T1000 (cell line): ENCODE results near the gene FOXN3.

Source experiments
- DNase-seq: peaks from one replicate; lab custom pipeline; 2025; ENCODE audit warnings: mixed read lengths; lab: John Stamatoyannopoulos, UW

Gene FOXN3

DNA sequence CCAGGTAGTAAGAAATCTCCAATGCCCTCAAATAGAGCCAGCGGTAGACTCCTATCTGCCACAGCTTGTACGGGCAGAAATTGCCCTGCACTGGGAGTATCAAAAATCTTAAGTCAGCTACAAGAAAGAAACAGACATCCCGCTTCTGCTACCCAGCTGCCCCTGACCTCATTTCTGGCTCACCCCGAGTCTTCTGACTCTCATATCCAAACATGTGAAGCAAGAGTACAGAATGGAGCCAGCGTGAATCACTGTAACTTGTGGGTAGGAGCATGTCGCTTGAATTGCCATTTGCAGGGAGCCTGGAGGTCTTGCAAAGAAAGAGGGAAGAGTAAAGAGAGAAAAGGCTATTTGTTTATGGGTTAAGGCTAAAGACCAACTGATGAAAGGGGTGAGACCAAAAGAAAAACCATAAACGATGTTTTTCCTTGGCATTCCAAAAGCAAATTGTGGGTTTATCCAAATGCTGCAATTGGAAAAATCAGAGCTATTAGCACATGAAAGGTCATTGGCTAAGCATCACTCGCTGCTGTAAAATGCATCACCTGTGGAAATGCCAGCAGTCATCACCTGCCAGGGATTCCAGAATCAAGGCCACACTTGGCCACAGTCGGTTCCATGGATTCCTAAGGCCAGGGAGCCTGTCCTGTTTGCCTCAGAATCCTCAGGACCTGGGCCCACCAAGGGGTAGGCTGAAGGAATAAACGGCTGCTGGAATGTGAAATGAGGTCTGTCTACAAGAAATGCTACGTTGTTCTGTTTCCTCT, 86.6 kb downstream of the FOXN3 start:
- DNase-seq = no peak

GRCh38 chr14:89327771-89328212, 89.2 kb downstream of the FOXN3 start:
- DNase-seq = no peak

DNA sequence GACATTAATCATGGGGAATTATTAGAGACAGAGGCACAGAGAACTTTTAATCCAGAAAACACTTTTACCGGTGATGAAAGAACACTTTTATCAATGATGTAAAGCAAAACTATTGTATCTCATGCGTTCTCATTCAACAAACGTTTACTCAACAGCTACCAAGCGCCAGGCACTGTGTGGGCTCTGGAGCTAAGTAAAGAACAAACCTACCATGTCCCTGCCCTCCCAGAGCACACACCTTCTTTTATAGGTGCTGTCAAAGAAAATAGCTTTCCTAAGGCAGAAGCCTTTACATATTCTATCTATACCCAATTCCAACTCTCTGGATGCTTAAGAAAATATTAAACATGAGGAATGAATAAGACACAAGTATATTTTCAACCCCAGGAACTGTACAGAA, 91.1 kb downstream of the FOXN3 start:
- no peak for DNase-seq

- no peak for DNase-seq
These were observed 91.6 kb downstream of the FOXN3 start for GRCh38 chr14:89325299-89325883.

DNA sequence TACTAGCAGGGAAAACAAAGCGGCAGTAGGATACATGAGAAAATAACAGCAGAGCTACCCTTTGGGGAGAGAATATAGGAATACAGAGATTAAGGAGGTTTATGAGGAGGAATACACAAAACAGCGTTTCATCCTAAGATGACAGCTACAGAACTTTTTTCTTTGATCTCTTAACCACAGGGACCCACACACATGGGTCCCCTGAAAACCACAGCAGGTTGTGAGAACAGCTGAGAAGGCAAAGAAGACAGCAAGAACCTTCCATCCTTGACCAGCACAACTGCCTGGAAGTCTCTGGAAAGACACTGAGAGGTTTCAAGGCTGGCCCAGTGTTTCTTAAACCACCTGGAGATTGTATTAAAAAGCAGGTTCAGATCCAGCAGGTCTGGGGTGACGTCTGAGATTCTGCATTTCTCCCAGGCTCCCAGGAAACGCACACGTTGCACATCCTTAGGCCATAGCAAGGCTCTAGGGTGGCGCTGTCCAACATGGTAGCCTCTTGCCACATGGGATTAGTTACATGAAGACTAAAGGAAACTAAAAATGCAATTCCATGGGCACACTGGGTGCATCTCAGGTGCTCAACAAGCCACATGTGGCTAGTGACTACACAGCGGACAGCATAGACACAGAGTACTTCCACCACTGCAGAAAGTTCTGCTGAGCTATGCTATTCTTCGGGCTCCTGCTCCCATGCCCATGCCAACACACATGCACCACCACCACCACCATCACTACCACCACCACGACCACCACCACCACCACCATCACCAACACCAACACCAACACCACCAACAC, 92.3 kb downstream of the FOXN3 start:
- DNase-seq = no peak

DNA sequence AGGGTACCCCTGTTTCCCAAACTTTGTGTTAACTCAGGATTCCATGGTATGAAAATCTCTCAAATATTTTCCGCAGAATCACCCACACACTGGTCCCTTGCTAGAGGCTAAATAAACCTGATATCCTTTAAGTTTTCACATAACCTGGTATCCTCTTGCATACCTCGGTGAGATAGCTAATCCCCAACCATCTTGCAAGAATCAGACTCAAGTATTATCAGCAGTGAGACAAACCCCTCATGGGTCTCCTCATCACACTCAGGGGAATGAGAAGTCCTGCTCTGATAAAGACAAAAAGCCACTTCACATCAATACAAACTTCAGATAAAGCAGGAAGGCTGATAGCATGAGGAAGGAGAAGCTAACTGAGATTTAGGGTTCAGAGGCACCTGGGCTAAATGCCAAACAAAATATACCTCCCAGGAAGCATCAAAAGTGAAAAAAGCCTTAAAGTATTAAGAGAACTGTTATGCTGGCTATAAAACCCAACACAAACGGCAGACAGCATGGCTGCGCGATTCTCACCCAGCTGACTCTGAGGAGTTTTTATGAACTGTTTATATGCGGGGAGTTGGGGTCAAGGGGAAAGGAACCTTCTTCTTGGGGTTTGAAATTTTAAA, 96.5 kb downstream of the FOXN3 start:
- DNase-seq = no peak

GRCh38 chr14:89319687-89320086, 97.3 kb downstream of the FOXN3 start:
- DNase-seq = no peak

GRCh38 chr14:89317051-89317691, 99.9 kb downstream of the FOXN3 start:
- DNase-seq = no peak

- DNase-seq = no peak
These were observed 101.3 kb downstream of the FOXN3 start for GRCh38 chr14:89315493-89316470.

DNA sequence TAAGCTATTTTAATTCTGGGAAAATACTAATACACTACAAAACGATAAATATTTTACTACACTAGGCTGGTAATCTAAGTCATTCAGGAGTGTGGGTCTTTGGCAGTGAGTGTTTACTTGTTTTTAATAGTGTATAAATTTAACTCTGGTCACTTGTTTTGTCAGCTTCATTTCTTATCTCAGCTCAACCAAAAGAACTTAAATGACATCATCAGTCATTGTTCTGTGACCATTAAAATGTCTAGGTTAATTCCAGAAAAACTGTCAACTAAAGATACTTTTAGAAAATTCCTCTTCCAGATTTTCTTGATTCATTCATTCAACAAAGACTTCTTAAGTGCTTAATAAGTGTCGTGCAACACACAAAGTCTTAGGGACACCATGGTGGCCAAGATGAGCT, 102.8 kb downstream of the FOXN3 start:
- DNase-seq = no peak

GRCh38 chr14:89312932-89313331, 104.1 kb downstream of the FOXN3 start:
- DNase-seq = no peak

GRCh38 chr14:89310211-89310610, 106.8 kb downstream of the FOXN3 start:
- DNase-seq = no peak

DNA sequence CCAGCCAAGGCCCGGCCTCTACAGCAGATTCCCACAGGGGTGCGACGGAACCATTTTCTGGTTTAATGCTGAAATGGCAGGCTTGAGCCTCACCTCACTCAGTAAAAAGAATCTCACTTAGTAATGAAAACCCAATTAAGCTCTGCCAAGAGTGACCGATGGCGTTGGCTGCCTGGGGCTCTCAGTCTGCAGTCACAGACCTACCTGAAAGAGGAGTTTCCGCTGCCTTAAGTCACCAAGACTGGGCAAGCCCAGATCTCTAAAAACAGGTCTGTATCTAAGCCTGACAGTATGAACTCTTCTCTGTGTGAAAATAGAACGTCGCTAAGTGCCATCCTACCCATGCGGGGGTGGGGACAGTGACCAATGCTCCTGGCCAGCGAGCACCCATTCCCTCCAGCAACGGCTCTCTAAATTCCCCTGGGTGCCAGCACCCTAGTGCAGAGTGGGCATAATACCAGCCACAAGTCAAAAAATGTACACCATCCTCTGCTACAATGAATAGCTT, 107.3 kb downstream of the FOXN3 start:
- DNase-seq = no peak

- no peak for DNase-seq
These were observed 108.6 kb downstream of the FOXN3 start for GRCh38 chr14:89308232-89308959.

DNA sequence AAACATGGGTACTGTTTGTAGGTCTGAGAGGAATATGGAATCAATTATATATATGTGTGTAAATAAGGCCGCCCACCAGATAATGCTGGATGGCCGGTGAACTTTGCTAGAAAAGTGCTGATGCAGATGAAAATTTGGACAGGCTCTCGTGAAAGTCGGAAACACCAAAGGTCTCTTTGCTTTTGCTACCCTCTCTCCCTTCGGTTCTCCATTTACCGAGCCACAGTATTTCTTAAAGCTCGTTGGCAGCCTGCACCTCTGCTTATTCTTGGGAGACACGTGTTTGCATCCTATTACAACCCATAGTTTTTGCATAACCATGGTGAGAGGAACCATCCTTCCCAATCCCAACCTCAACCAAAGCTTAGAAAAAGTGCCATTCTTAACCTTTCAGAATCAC, 109.6 kb downstream of the FOXN3 start:
- no peak for DNase-seq

DNA sequence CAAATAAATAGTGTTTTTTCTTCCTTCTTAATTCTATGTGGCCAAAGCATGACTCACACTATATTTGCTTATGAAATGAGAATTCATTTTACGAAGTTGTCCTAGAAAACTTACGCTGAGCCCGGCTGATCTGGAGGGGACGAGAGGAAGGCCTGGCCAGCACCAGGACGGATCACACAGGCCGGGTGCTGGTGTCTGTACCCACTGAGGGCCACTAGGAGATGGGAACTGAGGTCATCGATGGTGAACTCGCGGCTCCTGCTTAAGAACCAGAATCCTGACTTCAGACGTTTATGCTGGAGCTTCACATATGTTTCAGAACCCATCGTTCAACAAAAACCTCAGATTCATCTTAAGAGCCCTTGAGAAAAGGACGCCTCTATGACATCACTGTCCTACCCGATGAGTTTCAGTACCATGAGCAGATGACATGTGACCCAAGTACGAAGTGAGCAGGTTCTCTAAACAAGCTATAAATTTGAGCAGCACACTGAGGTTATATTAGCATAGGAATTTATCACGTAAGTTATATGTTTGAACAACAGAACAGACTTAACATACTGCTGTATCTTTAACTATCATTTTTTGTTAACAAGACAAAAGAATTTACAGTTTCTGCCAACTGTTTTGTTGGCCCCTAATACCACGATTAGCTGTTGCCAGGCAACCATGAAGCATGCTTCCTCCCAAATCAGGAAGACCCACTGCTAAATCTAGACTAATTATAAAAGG, 111.9 kb downstream of the FOXN3 start:
- DNase-seq = no peak

- no peak for DNase-seq
These were observed 112.5 kb downstream of the FOXN3 start for GRCh38 chr14:89304561-89304960.

DNA sequence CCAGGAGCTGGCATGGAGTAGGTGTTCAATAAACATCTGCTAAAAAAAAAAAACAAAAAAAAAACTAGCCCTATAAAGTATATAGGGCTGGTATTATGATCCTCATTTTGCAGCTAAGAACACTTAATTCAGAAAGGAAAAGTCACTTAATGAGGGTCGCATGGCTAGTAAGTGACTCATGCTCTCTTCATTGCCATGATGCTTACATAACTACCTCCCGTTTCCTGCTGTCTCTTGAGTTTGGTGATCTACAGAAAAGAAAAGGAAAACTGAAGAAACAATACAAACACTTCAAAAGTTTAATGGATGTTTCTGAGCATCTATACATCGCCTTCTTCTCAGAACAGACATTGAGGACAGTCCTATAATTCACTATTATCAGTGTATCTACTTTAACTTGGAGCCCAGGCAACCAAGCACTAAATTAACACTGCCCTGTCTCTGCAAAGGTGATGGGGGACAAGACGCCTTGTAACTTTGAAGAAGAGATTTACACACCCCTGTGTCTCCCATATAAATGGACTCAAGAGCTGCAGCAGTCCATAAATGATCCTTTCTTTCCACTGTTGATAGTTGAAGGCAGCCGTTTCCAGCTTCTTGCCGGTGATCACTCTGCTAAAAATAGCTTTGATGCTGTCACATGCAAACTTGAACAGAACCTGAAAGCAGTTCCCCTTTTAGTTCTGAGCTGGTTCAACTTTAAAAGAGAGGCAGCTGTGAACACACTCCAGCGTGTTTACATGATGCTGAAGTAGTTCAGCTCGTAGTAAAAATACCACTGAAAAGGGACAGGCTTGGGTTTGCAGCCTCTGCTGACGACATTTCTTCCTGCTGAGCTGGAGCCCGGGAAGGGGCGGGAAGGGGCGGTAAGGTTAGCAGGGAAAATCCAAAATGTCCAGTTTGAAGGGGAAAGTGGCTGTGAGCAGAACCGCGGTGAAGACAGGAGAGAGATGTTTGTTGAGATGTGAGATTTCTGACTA, 113.3 kb downstream of the FOXN3 start:
- DNase-seq = peak; percentile 23
